HepG2 (cell line): ENCODE data around the gene ATP23. TPM values are rescaled to one million over a fixed set of nuclear protein-coding genes. Genes with fewer than 3 reads are reported as not detected.

Experiments
- ARHGAP35 ChIP-seq: sonication (generic); formaldehyde crosslinking; IDR thresholded peaks from 2 replicates; pipeline ENCODE4 v1.9.0; 2022; ENCODE audit warnings: mild to moderate bottlenecking, inconsistent platforms, moderate library complexity, missing genetic modification reagents, borderline replicate concordance
- ARNT2 ChIP-seq: sonication (generic); formaldehyde crosslinking; IDR thresholded peaks from 2 replicates; pipeline ENCODE4 v1.8.0; 2022; ENCODE audit warnings: mild to moderate bottlenecking, low read depth, missing genetic modification reagents, moderate library complexity
- EED ChIP-seq: sonication (generic); formaldehyde crosslinking; IDR thresholded peaks from 2 replicates; pipeline ENCODE4 v1.5.0; 2020; ENCODE audit warnings: mild to moderate bottlenecking, missing genetic modification reagents
- ESRRA ChIP-seq: sonication (generic); formaldehyde crosslinking; IDR thresholded peaks from 2 replicates; pipeline ENCODE4 v1.5.1; 2020; ENCODE audit warnings: mild to moderate bottlenecking, low read depth, missing genetic modification reagents
- KDM4B ChIP-seq: sonication (generic); formaldehyde crosslinking; IDR thresholded peaks from 2 replicates; pipeline ENCODE4 v1.4.0; 2020; ENCODE audit warnings: missing genetic modification reagents
- PHF8 ChIP-seq: sonication (generic); formaldehyde crosslinking; IDR thresholded peaks from 2 replicates; pipeline ENCODE4 v1.5.0; 2020; ENCODE audit warnings: missing genetic modification reagents
- SRSF1 ChIP-seq: fragments of 200-400 bp; formaldehyde crosslinking; optimal IDR thresholded peaks from 2 replicates; pipeline ENCODE3; 2017; ENCODE audit warnings: mild to moderate bottlenecking, low read depth, low read length, moderate library complexity
- THYN1 ChIP-seq: sonication (generic); formaldehyde crosslinking; IDR thresholded peaks from 2 replicates; pipeline ENCODE4 v1.8.1; 2023; ENCODE audit warnings: low read depth, mild to moderate bottlenecking, moderate library complexity, missing genetic modification reagents, borderline replicate concordance
- ZFP82 ChIP-seq: sonication (generic); formaldehyde crosslinking; IDR thresholded peaks from 2 replicates; pipeline ENCODE4 v1.5.1; 2020; ENCODE audit warnings: mild to moderate bottlenecking, missing genetic modification reagents, borderline replicate concordance
- ZKSCAN8 ChIP-seq: IDR thresholded peaks from 2 replicates; pipeline ENCODE4 v1.6.1; 2016; ENCODE audit warnings: borderline replicate concordance, missing genetic modification reagents, missing compliant biosample characterization
- ZNF224 ChIP-seq: sonication (generic); formaldehyde crosslinking; IDR thresholded peaks from 2 replicates; pipeline ENCODE4 v1.5.0; 2020; ENCODE audit warnings: mild to moderate bottlenecking, missing genetic modification reagents
- ZNF44 ChIP-seq: sonication (generic); formaldehyde crosslinking; IDR thresholded peaks from 2 replicates; pipeline ENCODE4 v1.5.1; 2020; ENCODE audit warnings: mild to moderate bottlenecking, missing genetic modification reagents
- ZNF619 ChIP-seq: sonication (generic); formaldehyde crosslinking; IDR thresholded peaks from 2 replicates; pipeline ENCODE4 v1.4.0; 2020; ENCODE audit warnings: mild to moderate bottlenecking, missing genetic modification reagents
- ZNF737 ChIP-seq: sonication (generic); formaldehyde crosslinking; IDR thresholded peaks from 2 replicates; pipeline ENCODE4 v1.5.0; 2020; ENCODE audit warnings: missing genetic modification reagents, mild to moderate bottlenecking, borderline replicate concordance
- ZSCAN25 ChIP-seq: sonication (generic); formaldehyde crosslinking; IDR thresholded peaks from 2 replicates; pipeline ENCODE4 v1.8.0; 2022; ENCODE audit warnings: mild to moderate bottlenecking, missing genetic modification reagents
- polyA plus RNA-seq, 8 experiments: library from polyadenylated mRNA; depleted of rRNA in 3 of 8; stranded (reverse) in 7 of 8; unstranded in 1 of 8; fragments of >200 nt; fragmentation: Illumina TruSeq in 4 of 8; extraction: Trizol in 4 of 8; gene quantifications; 2 replicates each; pipeline versions ENCODE4 v1.2.1 to v1.2.3, GENCODE V29; 2011 to 2016; ENCODE audit warnings: low read depth in 4 of 8, missing spikeins in 1 of 8, mixed read lengths in 1 of 8; ENCODE audit not compliant: insufficient read depth in 1 of 8
- total RNA-seq, 5 experiments: library from RNA; depleted of rRNA; stranded (reverse); fragments of >200 nt; fragmentation: Illumina TruSeq; extraction: Trizol; gene quantifications; 2 replicates each; pipeline ENCODE4 v1.2.3, GENCODE V29; 2016; ENCODE audit warnings: low read depth in 1 of 5
- TF ChIP-seq, protein P1 (sequence below): sonication (generic); formaldehyde crosslinking; IDR thresholded peaks from 2 replicates; pipeline ENCODE4 v1.5.1; 2020; ENCODE audit warnings: mild to moderate bottlenecking, missing genetic modification reagents, moderate library complexity
- TF ChIP-seq, protein P2 (sequence below): sonication (generic); formaldehyde crosslinking; IDR thresholded peaks from 2 replicates; pipeline ENCODE4 v1.5.1; 2020; ENCODE audit warnings: mild to moderate bottlenecking, missing genetic modification reagents, moderate library complexity
- TF ChIP-seq, protein P3 (sequence below): sonication (generic); formaldehyde crosslinking; IDR thresholded peaks from 2 replicates; pipeline ENCODE4 v1.4.0; 2020; ENCODE audit warnings: missing genetic modification reagents

ATP23 gene
- total and polyA plus RNA-seq, 2 of the 13 experiments (the other 11 are each of a cell fraction or from before 2014, with no cell fraction given) = 12.1 to 14.7 TPM

DNA sequence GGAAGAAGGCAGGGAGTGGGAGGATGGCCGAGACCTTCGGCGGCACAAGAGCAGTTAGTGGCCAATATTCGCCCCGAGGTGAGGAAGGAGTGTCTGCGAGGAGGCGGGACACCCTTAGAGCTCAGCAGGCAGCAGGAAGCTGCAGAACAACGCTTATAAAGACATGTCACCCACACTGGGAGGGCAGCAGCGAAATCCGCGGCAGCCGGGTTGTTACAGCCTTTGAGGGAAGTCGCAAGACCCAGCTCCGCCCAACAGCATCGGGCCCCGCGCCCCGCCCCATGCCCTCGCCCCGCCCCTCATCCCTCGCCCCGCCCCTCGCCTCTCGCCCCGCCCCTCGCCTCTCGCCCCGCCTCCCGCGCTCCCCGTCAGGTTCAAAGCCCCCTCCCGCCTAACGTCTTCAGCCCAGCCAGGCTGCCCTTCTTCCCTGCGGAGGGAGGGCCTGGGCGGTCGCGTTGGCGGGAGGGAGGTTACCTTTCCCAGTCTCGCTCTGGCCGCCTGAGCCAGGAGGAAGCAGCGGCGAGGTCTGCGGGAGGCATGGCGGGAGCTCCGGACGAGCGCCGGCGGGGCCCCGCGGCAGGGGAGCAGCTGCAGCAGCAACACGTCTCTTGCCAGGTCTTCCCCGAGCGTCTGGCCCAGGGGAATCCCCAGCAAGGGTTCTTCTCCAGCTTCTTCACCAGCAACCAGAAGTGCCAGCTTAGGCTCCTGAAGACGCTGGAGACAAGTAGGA lies at the start of gene ATP23 (continued):
- TF ChIP-seq, protein P1, sequence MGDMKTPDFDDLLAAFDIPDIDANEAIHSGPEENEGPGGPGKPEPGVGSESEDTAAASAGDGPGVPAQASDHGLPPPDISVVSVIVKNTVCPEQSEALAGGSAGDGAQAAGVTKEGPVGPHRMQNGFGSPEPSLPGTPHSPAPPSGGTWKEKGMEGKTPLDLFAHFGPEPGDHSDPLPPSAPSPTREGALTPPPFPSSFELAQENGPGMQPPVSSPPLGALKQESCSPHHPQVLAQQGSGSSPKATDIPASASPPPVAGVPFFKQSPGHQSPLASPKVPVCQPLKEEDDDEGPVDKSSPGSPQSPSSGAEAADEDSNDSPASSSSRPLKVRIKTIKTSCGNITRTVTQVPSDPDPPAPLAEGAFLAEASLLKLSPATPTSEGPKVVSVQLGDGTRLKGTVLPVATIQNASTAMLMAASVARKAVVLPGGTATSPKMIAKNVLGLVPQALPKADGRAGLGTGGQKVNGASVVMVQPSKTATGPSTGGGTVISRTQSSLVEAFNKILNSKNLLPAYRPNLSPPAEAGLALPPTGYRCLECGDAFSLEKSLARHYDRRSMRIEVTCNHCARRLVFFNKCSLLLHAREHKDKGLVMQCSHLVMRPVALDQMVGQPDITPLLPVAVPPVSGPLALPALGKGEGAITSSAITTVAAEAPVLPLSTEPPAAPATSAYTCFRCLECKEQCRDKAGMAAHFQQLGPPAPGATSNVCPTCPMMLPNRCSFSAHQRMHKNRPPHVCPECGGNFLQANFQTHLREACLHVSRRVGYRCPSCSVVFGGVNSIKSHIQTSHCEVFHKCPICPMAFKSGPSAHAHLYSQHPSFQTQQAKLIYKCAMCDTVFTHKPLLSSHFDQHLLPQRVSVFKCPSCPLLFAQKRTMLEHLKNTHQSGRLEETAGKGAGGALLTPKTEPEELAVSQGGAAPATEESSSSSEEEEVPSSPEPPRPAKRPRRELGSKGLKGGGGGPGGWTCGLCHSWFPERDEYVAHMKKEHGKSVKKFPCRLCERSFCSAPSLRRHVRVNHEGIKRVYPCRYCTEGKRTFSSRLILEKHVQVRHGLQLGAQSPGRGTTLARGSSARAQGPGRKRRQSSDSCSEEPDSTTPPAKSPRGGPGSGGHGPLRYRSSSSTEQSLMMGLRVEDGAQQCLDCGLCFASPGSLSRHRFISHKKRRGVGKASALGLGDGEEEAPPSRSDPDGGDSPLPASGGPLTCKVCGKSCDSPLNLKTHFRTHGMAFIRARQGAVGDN (CRISPR knock-in tag) = peak; percentile 93
- TF ChIP-seq ZKSCAN8 (CRISPR knock-in tag) (no peak), KDM4B (CRISPR knock-in tag) (0 out of 2 replicates have a peak, but pooled peaks have one; percentile 48), ZSCAN25 (peak; percentile 66; the same call in 1 of the 2 replicates), ZNF224 (CRISPR knock-in tag) (no peak), ZNF619 (CRISPR knock-in tag) (no peak), ARHGAP35 (CRISPR knock-in tag) (no peak), EED (CRISPR knock-in tag) (no peak), ZFP82 (CRISPR knock-in tag) (no peak; the same call in 1 of the 2 replicates), SRSF1 (no peak), ZNF44 (CRISPR knock-in tag) (no peak), ARNT2 (CRISPR knock-in tag) (no peak), PHF8 (CRISPR knock-in tag) (peak; percentile 90), ESRRA (CRISPR knock-in tag) (peak; percentile 62; the same call in 1 of the 2 replicates), THYN1 (CRISPR knock-in tag) (no peak), ZNF737 (CRISPR knock-in tag) (no peak)
- TF ChIP-seq, protein P2, sequence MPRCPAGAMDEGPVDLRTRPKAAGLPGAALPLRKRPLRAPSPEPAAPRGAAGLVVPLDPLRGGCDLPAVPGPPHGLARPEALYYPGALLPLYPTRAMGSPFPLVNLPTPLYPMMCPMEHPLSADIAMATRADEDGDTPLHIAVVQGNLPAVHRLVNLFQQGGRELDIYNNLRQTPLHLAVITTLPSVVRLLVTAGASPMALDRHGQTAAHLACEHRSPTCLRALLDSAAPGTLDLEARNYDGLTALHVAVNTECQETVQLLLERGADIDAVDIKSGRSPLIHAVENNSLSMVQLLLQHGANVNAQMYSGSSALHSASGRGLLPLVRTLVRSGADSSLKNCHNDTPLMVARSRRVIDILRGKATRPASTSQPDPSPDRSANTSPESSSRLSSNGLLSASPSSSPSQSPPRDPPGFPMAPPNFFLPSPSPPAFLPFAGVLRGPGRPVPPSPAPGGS (CRISPR knock-in tag) = no peak; the same call in none of the 2 replicates
- TF ChIP-seq, protein P3, sequence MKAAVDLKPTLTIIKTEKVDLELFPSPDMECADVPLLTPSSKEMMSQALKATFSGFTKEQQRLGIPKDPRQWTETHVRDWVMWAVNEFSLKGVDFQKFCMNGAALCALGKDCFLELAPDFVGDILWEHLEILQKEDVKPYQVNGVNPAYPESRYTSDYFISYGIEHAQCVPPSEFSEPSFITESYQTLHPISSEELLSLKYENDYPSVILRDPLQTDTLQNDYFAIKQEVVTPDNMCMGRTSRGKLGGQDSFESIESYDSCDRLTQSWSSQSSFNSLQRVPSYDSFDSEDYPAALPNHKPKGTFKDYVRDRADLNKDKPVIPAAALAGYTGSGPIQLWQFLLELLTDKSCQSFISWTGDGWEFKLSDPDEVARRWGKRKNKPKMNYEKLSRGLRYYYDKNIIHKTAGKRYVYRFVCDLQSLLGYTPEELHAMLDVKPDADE (CRISPR knock-in tag) = no peak
